22Rv1 (cell line): ENCODE results near the gene MLH3.

Source experiments
- CTCF ChIP-seq: fragments of 450-650 bp; IDR thresholded peaks from 2 replicates; pipeline ENCODE4 v1.5.1; 2017; ENCODE audit warnings: mild to moderate bottlenecking
- ZFX ChIP-seq: fragments of 450-650 bp; IDR thresholded peaks from 2 replicates; pipeline ENCODE4 v1.6.1; 2017; ENCODE audit warnings: antibody characterized with exemption, borderline replicate concordance

GRCh38 chr14:75010472-75011093 lies 40.7 kb downstream of the MLH3 start:
- TF ChIP-seq CTCF (no peak), ZFX (no peak)
